Trophoblast cell (in vitro differentiated cells and primary cell): ENCODE data around the gene CUX1.
A peak's percentile ranks its signal among the peaks of the same experiment; 100 is the strongest.

Experiments used
- DNase-seq, 2 donors: peaks; one replicate each; pipeline ENCODE4 v3.0.0-alpha.2; 2016
- H2AFZ ChIP-seq: 2 replicates; pipeline ENCODE4 v1.6.1; 2013; ENCODE audit warnings: low read length, moderate library complexity, mild to moderate bottlenecking; ENCODE audit not compliant: insufficient read depth, poor library complexity
- H2AK5ac ChIP-seq: 2 replicates; pipeline ENCODE4 v1.6.1; 2013; ENCODE audit warnings: mild to moderate bottlenecking, low read length
- H2BK120ac ChIP-seq: 2 replicates; pipeline ENCODE4 v1.6.1; 2013; ENCODE audit warnings: low read length, mild to moderate bottlenecking, moderate library complexity; ENCODE audit not compliant: insufficient read depth, poor library complexity
- H2BK12ac ChIP-seq: 2 replicates; pipeline ENCODE4 v1.6.1; 2013; ENCODE audit warnings: mild to moderate bottlenecking, low read length, moderate library complexity
- H2BK5ac ChIP-seq: 2 replicates; pipeline ENCODE4 v1.6.1; 2013; ENCODE audit warnings: low read length, low read depth, moderate library complexity, mild to moderate bottlenecking; ENCODE audit not compliant: poor library complexity
- H3K14ac ChIP-seq: 2 replicates; pipeline ENCODE4 v1.6.1; 2013; ENCODE audit warnings: mild to moderate bottlenecking, low read length
- H3K18ac ChIP-seq: 2 replicates; pipeline ENCODE4 v1.6.1; 2013; ENCODE audit warnings: mild to moderate bottlenecking, low read length
- H3K23ac ChIP-seq: 2 replicates; pipeline ENCODE4 v1.6.1; 2013; ENCODE audit warnings: low read length
- H3K27ac ChIP-seq: 2 replicates; pipeline ENCODE4 v1.5.1; 2013; ENCODE audit warnings: low read depth, mild to moderate bottlenecking, inconsistent platforms, low read length, moderate library complexity
- H3K27me3 ChIP-seq: 2 replicates; pipeline ENCODE4 v1.6.1; 2013; ENCODE audit warnings: inconsistent platforms, mild to moderate bottlenecking, low read length, moderate library complexity; ENCODE audit not compliant: insufficient read depth
- H3K36me3 ChIP-seq, 2 experiments: 1 replicate in 1 of 2; 2 replicates in 1 of 2; pipeline ENCODE4 v1.6.1; 2013; ENCODE audit warnings: low read length in 2 of 2, mild to moderate bottlenecking in 2 of 2, moderate library complexity in 1 of 2; ENCODE audit not compliant: insufficient read depth in 2 of 2, control insufficient read depth in 1 of 2
- H3K4ac ChIP-seq: 2 replicates; pipeline ENCODE4 v1.6.1; 2013; ENCODE audit warnings: low read depth, mild to moderate bottlenecking, low read length, moderate library complexity
- H3K4me1 ChIP-seq, 2 experiments: 1 replicate in 1 of 2; 2 replicates in 1 of 2; pipeline ENCODE4 v1.6.1; 2013; ENCODE audit warnings: low read length in 2 of 2, mild to moderate bottlenecking in 2 of 2, moderate library complexity in 1 of 2; ENCODE audit not compliant: insufficient read depth in 2 of 2, control insufficient read depth in 1 of 2
- H3K4me2 ChIP-seq: 2 replicates; pipeline ENCODE4 v1.6.1; 2013; ENCODE audit warnings: inconsistent platforms, mild to moderate bottlenecking, low read length, moderate library complexity
- H3K4me3 ChIP-seq: 2 replicates; pipeline ENCODE4 v1.5.1; 2013; ENCODE audit warnings: mild to moderate bottlenecking, low read depth, low read length, inconsistent platforms
- H3K79me1 ChIP-seq: one replicate; pipeline ENCODE4 v1.6.1; 2013; ENCODE audit warnings: low read length
- H3K79me2 ChIP-seq: 2 replicates; pipeline ENCODE4 v1.6.1; 2013; ENCODE audit warnings: low read length, mild to moderate bottlenecking; ENCODE audit not compliant: control insufficient read depth, insufficient read depth, poor library complexity
- H3K9ac ChIP-seq: 2 replicates; pipeline ENCODE4 v1.6.1; 2013; ENCODE audit warnings: mild to moderate bottlenecking, low read length
- H3K9me3 ChIP-seq: 2 replicates; pipeline ENCODE4 v1.6.1; 2013; ENCODE audit warnings: low read depth, mild to moderate bottlenecking, control low read depth, inconsistent platforms, low read length; ENCODE audit not compliant: insufficient read depth
- H4K12ac ChIP-seq: 2 replicates; pipeline ENCODE4 v1.6.1; 2013; ENCODE audit warnings: low read depth, mild to moderate bottlenecking, low read length, moderate library complexity
- H4K8ac ChIP-seq: 2 replicates; pipeline ENCODE4 v1.6.1; 2013; ENCODE audit warnings: low read depth, mild to moderate bottlenecking, low read length, moderate library complexity
- H4K91ac ChIP-seq: one replicate; pipeline ENCODE4 v1.6.1; 2013; ENCODE audit warnings: low read depth, mild to moderate bottlenecking, low read length, moderate library complexity
- WGBS: extraction: QIAGEN DNeasy Blood & Tissue Kit; methylation state at CpG from one replicate; pipeline ENCODE4 v1.1.7; 2013; ENCODE audit warnings: missing lambda C conversion rate; ENCODE audit not compliant: insufficient read length, insufficient coverage; ENCODE audit errors: extremely low coverage; 5-methylcytosine and 5-hydroxymethylcytosine counted together

Gene CUX1

GRCh38 chr7:101858437-101859385 is 41.3 kb downstream of the CUX1 start:
- H2BK12ac ChIP-seq = no peak overlapping the region
- H3K14ac ChIP-seq = no peak overlapping the region
- H2BK5ac ChIP-seq = no peak overlapping the region
- H4K91ac ChIP-seq = no peak overlapping the region
- H3K4me3 ChIP-seq = no peak overlapping the region
- no peaks in the 10 kb centered on the region for H3K27me3 ChIP-seq
- H3K27ac ChIP-seq = no peak overlapping the region
- H3K79me1 ChIP-seq = no peaks in the 10 kb centered on the region
- DNase-seq = no peak
- H3K36me3 ChIP-seq = peaks cover 0 to 4% of the 10 kb centered on the region in 2 experiments
- H3K9me3 ChIP-seq = no peaks in the 10 kb centered on the region
- no peak overlapping the region for H3K4me2 ChIP-seq
- peaks cover 3% of the 10 kb centered on the region for H3K79me2 ChIP-seq
- H4K8ac ChIP-seq = no peak overlapping the region
- no peak overlapping the region for H4K12ac ChIP-seq
- H3K23ac ChIP-seq = no peak overlapping the region
- no peak overlapping the region for H2AK5ac ChIP-seq
- peaks cover 12 to 14% of the 10 kb centered on the region in 2 experiments for H3K4me1 ChIP-seq
- WGBS = no CpG with 5 or more reads among the region's 20 CpGs
- H2AFZ ChIP-seq = no peak overlapping the region
- H3K4ac ChIP-seq = peak overlapping the region; percentile 69
- H3K18ac ChIP-seq = no peak overlapping the region
- H2BK120ac ChIP-seq = no peak overlapping the region
- no peak overlapping the region for H3K9ac ChIP-seq

- Histone ChIP-seq H2BK12ac (no peak overlapping the region), H3K4me1 (peaks cover 12 to 14% of the 10 kb centered on the region in 2 experiments), H4K12ac (no peak overlapping the region), H3K79me1 (no peaks in the 10 kb centered on the region), H4K91ac (no peak overlapping the region), H3K14ac (no peak overlapping the region), H3K36me3 (peaks cover 0 to 4% of the 10 kb centered on the region in 2 experiments), H2AK5ac (no peak overlapping the region), H3K4me3 (no peak overlapping the region), H2BK120ac (no peak overlapping the region), H3K27ac (no peak overlapping the region), H2AFZ (no peak overlapping the region), H3K79me2 (peaks cover 3% of the 10 kb centered on the region), H4K8ac (no peak overlapping the region), H3K4ac (no peak overlapping the region), H2BK5ac (no peak overlapping the region), H3K4me2 (no peak overlapping the region), H3K23ac (no peak overlapping the region), H3K27me3 (no peaks in the 10 kb centered on the region), H3K18ac (no peak overlapping the region), H3K9ac (no peak overlapping the region), H3K9me3 (no peaks in the 10 kb centered on the region)
- whole genome bisulfite sequencing = no CpG with 5 or more reads among the region's 5 CpGs
- no peak for DNase-seq
These were observed 42.1 kb downstream of the CUX1 start for GRCh38 chr7:101859411-101860106.

- no peak for DNase-seq
- no peak overlapping the region for H3K27ac ChIP-seq
- no peak overlapping the region for H3K23ac ChIP-seq
- no peak overlapping the region for H4K12ac ChIP-seq
- peak overlapping the region; percentile 40 for H3K4ac ChIP-seq
- no peaks in the 10 kb centered on the region for H3K27me3 ChIP-seq
- no peak overlapping the region for H3K4me2 ChIP-seq
- H3K9me3 ChIP-seq = no peaks in the 10 kb centered on the region
- no peak overlapping the region for H3K4me3 ChIP-seq
- no peak overlapping the region for H2BK120ac ChIP-seq
- H3K79me2 ChIP-seq = peaks cover 3% of the 10 kb centered on the region
- H3K4me1 ChIP-seq = peaks cover 12 to 14% of the 10 kb centered on the region in 2 experiments
- H3K18ac ChIP-seq = no peak overlapping the region
- H3K79me1 ChIP-seq = no peaks in the 10 kb centered on the region
- H3K9ac ChIP-seq = no peak overlapping the region
- H2AK5ac ChIP-seq = no peak overlapping the region
- H2BK12ac ChIP-seq = no peak overlapping the region
- no peak overlapping the region for H4K8ac ChIP-seq
- no peak overlapping the region for H2BK5ac ChIP-seq
- no CpG with 5 or more reads among the region's 11 CpGs for WGBS
- H3K36me3 ChIP-seq = peaks cover 0 to 4% of the 10 kb centered on the region in 2 experiments
- H4K91ac ChIP-seq = no peak overlapping the region
- no peak overlapping the region for H2AFZ ChIP-seq
- H3K14ac ChIP-seq = no peak overlapping the region
These were observed 43.1 kb downstream of the CUX1 start for GRCh38 chr7:101860316-101861217.

- Histone ChIP-seq H3K9ac (no peak overlapping the region), H3K36me3 (peaks cover 0 to 4% of the 10 kb centered on the region in 2 experiments), H3K18ac (no peak overlapping the region), H3K4me2 (no peak overlapping the region), H3K27me3 (no peaks in the 10 kb centered on the region), H2BK12ac (no peak overlapping the region), H3K4me1 (peaks cover 12% of the 10 kb centered on the region in 2 experiments), H4K12ac (no peak overlapping the region), H3K4ac (peak overlapping the region; percentile 40), H3K4me3 (no peak overlapping the region), H2BK5ac (no peak overlapping the region), H3K27ac (no peak overlapping the region), H4K91ac (no peak overlapping the region), H3K14ac (no peak overlapping the region), H2AK5ac (no peak overlapping the region), H3K9me3 (no peaks in the 10 kb centered on the region), H2AFZ (no peak overlapping the region), H2BK120ac (no peak overlapping the region), H3K79me2 (peaks cover 3% of the 10 kb centered on the region), H3K23ac (no peak overlapping the region), H3K79me1 (no peaks in the 10 kb centered on the region), H4K8ac (no peak overlapping the region)
- DNase-seq = no peak
- WGBS = no CpG with 5 or more reads among the region's 8 CpGs
These were observed 43.9 kb downstream of the CUX1 start for GRCh38 chr7:101861218-101861775.
